OCI-LY3 (cell line): ENCODE results near the gene FAM8A1.
"Not testable (repeated sequence)": the region's sequence is repeated elsewhere in the genome, so short reads cannot be mapped to it uniquely, and the experiment has no call there.

ENCODE experiments used
- H2AFZ ChIP-seq: fragments of 200-600, 300-600 bp; shearing (Covaris generic); 2 replicates; pipeline ENCODE4 v1.6.0; 2014; ENCODE audit warnings: antibody characterized with exemption, low read depth, low read length
- H3K27ac ChIP-seq: fragments of 200-600, 300-600 bp; sonication (generic); 2 replicates; pipeline ENCODE4 v1.5.1; 2014; ENCODE audit warnings: mild to moderate bottlenecking, low read length, moderate library complexity, mixed read lengths
- H3K27me3 ChIP-seq: fragments of 200-600, 300-600 bp; sonication (generic); 2 replicates; pipeline ENCODE4 v1.6.1; 2014; ENCODE audit warnings: low read depth, low read length, mixed read lengths
- H3K36me3 ChIP-seq: fragments of 200-600, 300-600 bp; sonication (generic); replicated peaks from 2 replicates; pipeline ENCODE3; 2014; ENCODE audit warnings: low read depth, low read length, mixed read lengths
- H3K4me1 ChIP-seq: fragments of 300-600, 200-600 bp; sonication (generic); 2 replicates; pipeline ENCODE4 v1.6.1; 2014; ENCODE audit warnings: low read length, mixed read lengths
- H3K4me2 ChIP-seq: fragments of 200-600, 300-600 bp; sonication (generic); 2 replicates; pipeline ENCODE4 v1.6.1; 2014; ENCODE audit warnings: low read length, mixed read lengths
- H3K4me3 ChIP-seq: fragments of 300-600, 200-600 bp; sonication (generic); 2 replicates; pipeline ENCODE4 v1.5.1; 2014; ENCODE audit warnings: antibody characterized with exemption, mild to moderate bottlenecking, low read length, moderate library complexity
- H3K79me2 ChIP-seq: fragments of 300-600, 200-600 bp; shearing (Covaris generic); 2 replicates; pipeline ENCODE4 v1.6.1; 2014; ENCODE audit warnings: mild to moderate bottlenecking, low read length, mixed read lengths
- H3K9ac ChIP-seq: fragments of 300-600, 200-600 bp; shearing (Covaris generic); 2 replicates; pipeline ENCODE4 v1.6.0; 2014; ENCODE audit warnings: mild to moderate bottlenecking, low read length, moderate library complexity
- H3K9me3 ChIP-seq: fragments of 200-600, 300-600 bp; shearing (Covaris generic); 2 replicates; pipeline ENCODE4 v1.6.1; 2014; ENCODE audit warnings: low read length, mixed read lengths; ENCODE audit not compliant: insufficient read depth
- H4K20me1 ChIP-seq: fragments of 200-600, 300-600 bp; sonication (generic); 2 replicates; pipeline ENCODE4 v1.6.1; 2016; ENCODE audit warnings: low read length, mixed read lengths; ENCODE audit not compliant: insufficient read depth
- EZH2phosphoT487 ChIP-seq: fragments of 200-600 bp; shearing (Covaris generic); IDR thresholded peaks from 2 replicates; pipeline ENCODE4 v1.6.1; 2018; ENCODE audit warnings: antibody characterized with exemption, mixed run types, low read depth
- TF ChIP-seq, protein P1 (sequence below): fragments of 200-600, 300-600 bp; sonication (generic); IDR thresholded peaks from 2 replicates; pipeline ENCODE4 v1.5.1; 2014; ENCODE audit warnings: antibody characterized with exemption, low read length, low read depth

Gene FAM8A1

DNA sequence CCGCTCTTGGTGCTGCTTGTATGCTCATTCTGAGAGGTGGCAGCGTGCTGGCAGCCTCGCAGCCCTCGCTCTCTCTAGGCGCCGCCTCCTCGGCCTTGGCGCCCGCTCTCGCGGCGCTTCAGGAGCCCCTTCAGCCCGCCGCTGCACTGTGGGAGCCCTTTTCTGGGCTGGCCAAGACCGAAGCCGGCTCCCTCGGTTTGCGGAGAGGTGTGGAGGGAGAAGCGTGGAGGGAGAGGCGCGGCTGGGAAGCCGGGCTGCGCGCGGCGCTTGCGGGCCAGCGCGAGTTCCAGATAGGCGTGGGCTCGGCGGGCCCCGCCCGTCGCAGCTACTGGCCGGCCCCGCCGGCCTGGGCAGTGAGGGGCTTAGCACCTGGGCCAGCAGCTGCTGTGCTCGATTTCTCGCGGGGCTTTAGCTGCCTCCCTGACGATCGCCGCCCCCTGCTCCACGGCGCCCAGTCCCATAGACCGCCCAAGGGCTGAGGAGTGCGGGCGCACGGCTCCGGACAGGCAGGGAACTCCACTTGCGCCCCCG lies 19.5 kb upstream of the FAM8A1 start:
- H3K9ac ChIP-seq, result no peak overlapping the region
- no peak overlapping the region for H3K4me3 ChIP-seq
- no peaks in the 10 kb centered on the region for H3K36me3 ChIP-seq
- no peaks in the 10 kb centered on the region for H4K20me1 ChIP-seq
- H3K4me1 ChIP-seq, result peaks cover 14% of the 10 kb centered on the region
- no peaks in the 10 kb centered on the region for H3K27me3 ChIP-seq
- H2AFZ ChIP-seq, result no peak overlapping the region
- H3K27ac ChIP-seq, result no peak overlapping the region
- no peak overlapping the region for H3K4me2 ChIP-seq
- TF ChIP-seq, protein P1, sequence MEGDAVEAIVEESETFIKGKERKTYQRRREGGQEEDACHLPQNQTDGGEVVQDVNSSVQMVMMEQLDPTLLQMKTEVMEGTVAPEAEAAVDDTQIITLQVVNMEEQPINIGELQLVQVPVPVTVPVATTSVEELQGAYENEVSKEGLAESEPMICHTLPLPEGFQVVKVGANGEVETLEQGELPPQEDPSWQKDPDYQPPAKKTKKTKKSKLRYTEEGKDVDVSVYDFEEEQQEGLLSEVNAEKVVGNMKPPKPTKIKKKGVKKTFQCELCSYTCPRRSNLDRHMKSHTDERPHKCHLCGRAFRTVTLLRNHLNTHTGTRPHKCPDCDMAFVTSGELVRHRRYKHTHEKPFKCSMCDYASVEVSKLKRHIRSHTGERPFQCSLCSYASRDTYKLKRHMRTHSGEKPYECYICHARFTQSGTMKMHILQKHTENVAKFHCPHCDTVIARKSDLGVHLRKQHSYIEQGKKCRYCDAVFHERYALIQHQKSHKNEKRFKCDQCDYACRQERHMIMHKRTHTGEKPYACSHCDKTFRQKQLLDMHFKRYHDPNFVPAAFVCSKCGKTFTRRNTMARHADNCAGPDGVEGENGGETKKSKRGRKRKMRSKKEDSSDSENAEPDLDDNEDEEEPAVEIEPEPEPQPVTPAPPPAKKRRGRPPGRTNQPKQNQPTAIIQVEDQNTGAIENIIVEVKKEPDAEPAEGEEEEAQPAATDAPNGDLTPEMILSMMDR, result no peak
- no peak for TF ChIP-seq EZH2phosphoT487
- no peaks in the 10 kb centered on the region for H3K9me3 ChIP-seq
- H3K79me2 ChIP-seq, result no peaks in the 10 kb centered on the region

DNA sequence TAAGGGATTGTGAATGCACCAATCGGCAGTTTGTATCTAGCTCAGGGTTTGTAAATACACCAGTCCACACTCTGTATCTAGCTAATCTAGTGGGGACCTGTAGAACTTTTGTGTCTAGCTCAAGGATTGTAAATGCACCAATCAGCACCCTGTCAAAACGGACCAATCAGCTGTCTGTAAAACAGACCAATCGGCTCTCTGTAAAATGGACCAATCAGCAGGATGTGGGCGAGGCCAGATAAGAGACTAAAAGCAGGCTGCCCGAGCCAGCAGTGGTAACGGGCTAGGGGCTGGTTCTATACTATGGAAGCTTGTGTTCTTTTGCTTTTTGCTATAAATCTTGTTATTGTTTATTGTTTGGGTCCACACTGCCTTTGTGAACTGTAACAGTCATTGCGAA lies 18.8 kb upstream of the FAM8A1 start:
- H4K20me1 ChIP-seq, H3K27ac ChIP-seq, H3K9ac ChIP-seq, H3K36me3 ChIP-seq, H2AFZ ChIP-seq, H3K4me2 ChIP-seq, H3K9me3 ChIP-seq, H3K27me3 ChIP-seq, H3K79me2 ChIP-seq, H3K4me3 ChIP-seq: not testable (repeated sequence)
- H3K4me1 ChIP-seq, result peaks cover 14% of the 10 kb centered on the region

DNA sequence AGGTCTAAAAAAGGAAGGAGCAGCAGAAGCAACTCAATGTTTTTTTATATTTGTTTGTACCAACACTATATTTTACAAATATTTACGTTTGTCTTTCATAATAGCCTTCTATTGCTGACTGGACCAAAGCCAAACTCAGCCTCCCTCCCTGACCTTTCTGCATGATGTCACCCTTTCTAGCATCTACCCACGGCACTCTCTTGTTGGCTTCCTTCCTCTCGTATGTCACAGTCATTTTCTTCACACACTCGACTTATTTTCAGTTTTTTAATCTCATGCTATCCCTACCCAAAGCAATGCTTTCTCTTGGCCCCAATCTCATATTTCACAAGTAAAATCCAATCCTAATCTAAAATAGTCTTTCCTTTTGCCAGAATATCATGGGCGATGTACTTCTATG lies 16.3 kb upstream of the FAM8A1 start:
- Histone ChIP-seq H2AFZ (no peak overlapping the region), H3K4me3 (no peak overlapping the region), H3K9me3 (no peaks in the 10 kb centered on the region), H3K36me3 (no peaks in the 10 kb centered on the region), H3K79me2 (no peaks in the 10 kb centered on the region), H3K4me2 (peak overlapping the region; percentile 44), H3K4me1 (peaks cover 14% of the 10 kb centered on the region), H3K27ac (no peak overlapping the region), H3K9ac (no peak overlapping the region), H3K27me3 (no peaks in the 10 kb centered on the region), H4K20me1 (no peaks in the 10 kb centered on the region)
- no peak for TF ChIP-seq EZH2phosphoT487
- TF ChIP-seq, protein P1, result no peak

DNA sequence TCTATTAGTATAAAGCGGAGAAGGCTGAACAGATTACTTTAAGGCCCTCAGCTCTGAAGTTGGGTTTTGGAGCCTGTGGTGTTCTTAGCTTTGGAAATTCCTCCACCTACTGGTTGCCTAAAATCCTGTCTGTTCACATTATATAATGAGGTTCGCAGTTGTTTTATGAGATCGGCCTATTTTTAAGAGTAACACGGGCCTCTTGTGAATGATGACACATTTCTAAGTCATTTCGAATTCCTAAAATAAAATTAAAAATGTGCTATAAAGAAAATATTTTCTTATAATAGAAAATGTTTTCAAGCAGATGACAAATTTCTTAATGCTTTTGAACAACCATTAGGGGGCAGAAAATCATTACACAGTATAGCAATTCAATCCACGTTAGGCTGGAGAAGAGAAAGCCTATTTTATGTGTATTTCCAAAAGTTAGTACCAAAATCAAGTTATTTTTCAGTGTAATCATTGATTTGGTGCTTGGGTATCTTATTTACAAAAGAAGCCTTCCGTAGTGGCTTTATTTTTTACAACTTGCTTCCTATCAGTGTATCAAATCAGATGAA lies 15.8 kb upstream of the FAM8A1 start:
- no peak overlapping the region; the same call in 1 of the 2 replicates for H3K4me3 ChIP-seq
- H3K4me1 ChIP-seq, result peaks cover 19% of the 10 kb centered on the region
- no peak for TF ChIP-seq EZH2phosphoT487
- TF ChIP-seq, protein P1, result peak; percentile 78
- no peaks in the 10 kb centered on the region for H3K79me2 ChIP-seq
- no peaks in the 10 kb centered on the region for H3K27me3 ChIP-seq
- H3K36me3 ChIP-seq, result no peaks in the 10 kb centered on the region
- H3K27ac ChIP-seq, result no peak overlapping the region
- H3K9me3 ChIP-seq, result no peaks in the 10 kb centered on the region
- no peak overlapping the region for H2AFZ ChIP-seq
- peak overlapping the region; percentile 44 for H3K4me2 ChIP-seq
- H4K20me1 ChIP-seq, result no peaks in the 10 kb centered on the region
- H3K9ac ChIP-seq, result no peak overlapping the region
